Activated T-helper 2 cell treated with anti-CD3 and anti-CD28 coated beads, Interferon-gamma antibody, Interleukin-2, Interleukin-4, amounts not matched to agents 10 μg/mL and 5 μg/mL and 100 μg/mL, durations not matched to agents 14 hours and 24 hours and 36 hours (primary cell): ENCODE measurements around the gene IL1RAPL2. TPM values are rescaled to one million over a fixed set of nuclear protein-coding genes. Genes with fewer than 3 reads are reported as not detected.
"Not testable (repeated sequence)": the region's sequence is repeated elsewhere in the genome, so short reads cannot be mapped to it uniquely, and the experiment has no call there.

Experiments
- DNase-seq: peaks from one replicate; pipeline ENCODE4 v3.0.0; 2021; ENCODE audit warnings: low spot score
- H3K27ac Mint-ChIP-seq: one replicate; pipeline ENCODE4 v1.8.0; 2021; ENCODE audit warnings: mixed read lengths
- H3K27me3 Mint-ChIP-seq: one replicate; pipeline ENCODE4 v1.8.0; 2021; ENCODE audit warnings: low read depth, mixed read lengths
- H3K36me3 Mint-ChIP-seq: one replicate; pipeline ENCODE4 v1.8.0; 2021; ENCODE audit warnings: low read depth, mixed read lengths
- H3K4me1 Mint-ChIP-seq: one replicate; pipeline ENCODE4 v1.8.0; 2021; ENCODE audit warnings: low read depth, mixed read lengths
- H3K4me3 Mint-ChIP-seq: one replicate; pipeline ENCODE4 v1.8.0; 2021; ENCODE audit warnings: low read depth, mild to moderate bottlenecking, moderate library complexity, mixed read lengths
- H3K9me3 Mint-ChIP-seq: one replicate; pipeline ENCODE4 v1.8.0; 2021; ENCODE audit warnings: mixed read lengths
- intact Hi-C: fragments of 100-400 bp; cut with micrococcal nuclease; formaldehyde crosslinking; loops from one replicate; pipeline ENCODE4 v1.15.1; 2023
- total RNA-seq: library from RNA; stranded (reverse); gene quantifications from 2 replicates; pipeline ENCODE4 v1.2.3, GENCODE V29; 2022

IL1RAPL2 gene
- total RNA-seq, 1 donor from 2014 or later, result not detected

- H3K9me3 Mint-ChIP-seq, H3K4me1 Mint-ChIP-seq, H3K4me3 Mint-ChIP-seq, H3K27ac Mint-ChIP-seq, DNase-seq, H3K27me3 Mint-ChIP-seq, H3K36me3 Mint-ChIP-seq, intact Hi-C loops: not testable (repeated sequence)
Measured at GRCh38 chrX:105115596-105116320, 549.8 kb downstream of the IL1RAPL2 start.

- DNase-seq, result no peak
- H3K27ac Mint-ChIP-seq, result no peak overlapping the region
- intact Hi-C loops, result no loop called here
- H3K27me3 Mint-ChIP-seq, result no peaks in the 10 kb centered on the region
- no peaks in the 10 kb centered on the region for H3K36me3 Mint-ChIP-seq
- H3K4me3 Mint-ChIP-seq, result no peak overlapping the region
- no peaks in the 10 kb centered on the region for H3K9me3 Mint-ChIP-seq
- H3K4me1 Mint-ChIP-seq, result no peaks in the 10 kb centered on the region
Measured at GRCh38 chrX:105116486-105116885, 550.5 kb downstream of the IL1RAPL2 start.

GRCh38 chrX:105117621-105118020, 551.6 kb downstream of the IL1RAPL2 start:
- no peaks in the 10 kb centered on the region for H3K27me3 Mint-ChIP-seq
- DNase-seq, result no peak
- H3K9me3 Mint-ChIP-seq, result no peaks in the 10 kb centered on the region
- intact Hi-C loops, result no loop called here
- H3K4me3 Mint-ChIP-seq, result no peak overlapping the region
- no peak overlapping the region for H3K27ac Mint-ChIP-seq
- H3K36me3 Mint-ChIP-seq, result no peaks in the 10 kb centered on the region
- no peaks in the 10 kb centered on the region for H3K4me1 Mint-ChIP-seq

- DNase-seq, result no peak
- no peaks in the 10 kb centered on the region for H3K4me1 Mint-ChIP-seq
Measured at GRCh38 chrX:105120463-105120862, 554.5 kb downstream of the IL1RAPL2 start.

GRCh38 chrX:105121186-105121585, 555.2 kb downstream of the IL1RAPL2 start:
- no peaks in the 10 kb centered on the region for H3K36me3 Mint-ChIP-seq

More at GRCh38 chrX:105120463-105120862, 554.5 kb downstream of the IL1RAPL2 start:
- H3K27ac Mint-ChIP-seq, result no peak overlapping the region
- H3K9me3 Mint-ChIP-seq, result no peaks in the 10 kb centered on the region
- H3K36me3 Mint-ChIP-seq, result no peaks in the 10 kb centered on the region
- H3K27me3 Mint-ChIP-seq, result no peaks in the 10 kb centered on the region
- intact Hi-C loops, result no loop called here
- H3K4me3 Mint-ChIP-seq, result no peak overlapping the region

GRCh38 chrX:105126201-105126600, 560.2 kb downstream of the IL1RAPL2 start:
- H3K4me1 Mint-ChIP-seq, result no peaks in the 10 kb centered on the region
- intact Hi-C loops, result no loop called here
- no peak overlapping the region for H3K4me3 Mint-ChIP-seq
- no peaks in the 10 kb centered on the region for H3K36me3 Mint-ChIP-seq
- no peaks in the 10 kb centered on the region for H3K9me3 Mint-ChIP-seq
- no peak for DNase-seq
- no peak overlapping the region for H3K27ac Mint-ChIP-seq
- H3K27me3 Mint-ChIP-seq, result no peaks in the 10 kb centered on the region

More at GRCh38 chrX:105121186-105121585, 555.2 kb downstream of the IL1RAPL2 start:
- H3K27ac Mint-ChIP-seq, result no peak overlapping the region
- no peaks in the 10 kb centered on the region for H3K4me1 Mint-ChIP-seq
- DNase-seq, result no peak
- intact Hi-C loops, result no loop called here
- H3K4me3 Mint-ChIP-seq, result no peak overlapping the region
- no peaks in the 10 kb centered on the region for H3K27me3 Mint-ChIP-seq
- H3K9me3 Mint-ChIP-seq, result no peaks in the 10 kb centered on the region

- Mint-ChIP-seq H3K27me3 (no peaks in the 10 kb centered on the region), H3K27ac (no peak overlapping the region), H3K4me1 (no peaks in the 10 kb centered on the region), H3K36me3 (no peaks in the 10 kb centered on the region), H3K4me3 (no peak overlapping the region), H3K9me3 (no peaks in the 10 kb centered on the region)
- DNase-seq, result no peak
- intact Hi-C loops, result no loop called here
Measured at GRCh38 chrX:105134273-105134672, 568.3 kb downstream of the IL1RAPL2 start.

- no peaks in the 10 kb centered on the region for H3K9me3 Mint-ChIP-seq
- no peak overlapping the region for H3K4me3 Mint-ChIP-seq
- H3K36me3 Mint-ChIP-seq, result no peaks in the 10 kb centered on the region
- DNase-seq, result no peak
- no peaks in the 10 kb centered on the region for H3K4me1 Mint-ChIP-seq
- intact Hi-C loops, result no loop called here
- no peaks in the 10 kb centered on the region for H3K27me3 Mint-ChIP-seq
- no peak overlapping the region for H3K27ac Mint-ChIP-seq
Measured at GRCh38 chrX:105136786-105137185, 570.8 kb downstream of the IL1RAPL2 start.

- Mint-ChIP-seq H3K9me3 (no peaks in the 10 kb centered on the region), H3K27me3 (no peaks in the 10 kb centered on the region), H3K36me3 (no peaks in the 10 kb centered on the region), H3K4me1 (no peaks in the 10 kb centered on the region), H3K27ac (no peak overlapping the region), H3K4me3 (no peak overlapping the region)
- DNase-seq, result no peak
- intact Hi-C loops, result no loop called here
Measured at GRCh38 chrX:105150036-105150435, 584.0 kb downstream of the IL1RAPL2 start.

GRCh38 chrX:105150557-105150956, 584.6 kb downstream of the IL1RAPL2 start:
- H3K9me3 Mint-ChIP-seq, result no peaks in the 10 kb centered on the region
- intact Hi-C loops, result no loop called here
- no peak overlapping the region for H3K4me3 Mint-ChIP-seq
- no peaks in the 10 kb centered on the region for H3K36me3 Mint-ChIP-seq
- DNase-seq, result no peak
- no peaks in the 10 kb centered on the region for H3K27me3 Mint-ChIP-seq
- no peak overlapping the region for H3K27ac Mint-ChIP-seq
- no peaks in the 10 kb centered on the region for H3K4me1 Mint-ChIP-seq

GRCh38 chrX:105167233-105167632, 601.2 kb downstream of the IL1RAPL2 start:
- DNase-seq, result no peak
- no peaks in the 10 kb centered on the region for H3K36me3 Mint-ChIP-seq
- no peak overlapping the region for H3K4me3 Mint-ChIP-seq
- no peak overlapping the region for H3K27ac Mint-ChIP-seq
- no peaks in the 10 kb centered on the region for H3K9me3 Mint-ChIP-seq
- no peaks in the 10 kb centered on the region for H3K27me3 Mint-ChIP-seq
- intact Hi-C loops, result no loop called here
- H3K4me1 Mint-ChIP-seq, result no peaks in the 10 kb centered on the region

- intact Hi-C loops, result no loop called here
- Mint-ChIP-seq H3K4me1 (no peaks in the 10 kb centered on the region), H3K27ac (no peak overlapping the region), H3K9me3 (no peaks in the 10 kb centered on the region), H3K4me3 (no peak overlapping the region), H3K36me3 (no peaks in the 10 kb centered on the region), H3K27me3 (no peaks in the 10 kb centered on the region)
- DNase-seq, result no peak
Measured at GRCh38 chrX:105168577-105168976, 602.6 kb downstream of the IL1RAPL2 start.

GRCh38 chrX:105173071-105173470, 607.1 kb downstream of the IL1RAPL2 start:
- Mint-ChIP-seq H3K4me1 (no peaks in the 10 kb centered on the region), H3K27ac (no peak overlapping the region), H3K36me3 (no peaks in the 10 kb centered on the region), H3K27me3 (no peaks in the 10 kb centered on the region), H3K9me3 (no peaks in the 10 kb centered on the region), H3K4me3 (no peak overlapping the region)
- no peak for DNase-seq
- intact Hi-C loops, result no loop called here

- H3K27me3 Mint-ChIP-seq, result no peaks in the 10 kb centered on the region
- DNase-seq, result no peak
- H3K36me3 Mint-ChIP-seq, result no peaks in the 10 kb centered on the region
- H3K4me1 Mint-ChIP-seq, result no peaks in the 10 kb centered on the region
- H3K27ac Mint-ChIP-seq, result no peak overlapping the region
- H3K4me3 Mint-ChIP-seq, result no peak overlapping the region
- intact Hi-C loops, result no loop called here
- H3K9me3 Mint-ChIP-seq, result no peaks in the 10 kb centered on the region
Measured at GRCh38 chrX:105179644-105180043, 613.6 kb downstream of the IL1RAPL2 start.
